DMS 273 (cell line): Measurements from ENCODE around the gene SULT1A3.
A peak's percentile ranks its signal among the peaks of the same experiment; 100 is the strongest.
"Not testable (repeated sequence)": the region's sequence is repeated elsewhere in the genome, so short reads cannot be mapped to it uniquely, and the experiment has no call there.

Experiments
- DNase-seq: peaks from one replicate; lab custom pipeline; 2025; ENCODE audit not compliant: unreplicated experiment; lab: John Stamatoyannopoulos, UW

SULT1A3 gene

GRCh38 chr16:30186782-30187555 lies 12.1 kb upstream of the SULT1A3 start:
- peak; percentile 44 for DNase-seq

- DNase-seq = no peak
Observed at GRCh38 chr16:30187556-30187865, 11.5 kb upstream of the SULT1A3 start.

- no peak for DNase-seq
Observed at GRCh38 chr16:30187971-30188561, 11.0 kb upstream of the SULT1A3 start.

GRCh38 chr16:30191158-30191557 lies 7.9 kb upstream of the SULT1A3 start:
- not testable (repeated sequence) for DNase-seq

GRCh38 chr16:30193098-30193497 lies 6.0 kb upstream of the SULT1A3 start:
- not testable (repeated sequence) for DNase-seq

- not testable (repeated sequence) for DNase-seq
Observed at GRCh38 chr16:30193615-30194014, 5.4 kb upstream of the SULT1A3 start, which contains the start of the genes BOLA2B and SLX1A. TSS of gene BOLA2B (minus strand) at chr16:30193666. CDS start at chr16:30193595, 71 bp downstream. TSS of gene SLX1A (plus strand) at chr16:30193875. CDS start at chr16:30194085, 210 bp downstream.

GRCh38 chr16:30194172-30194925 lies 4.7 kb upstream of the SULT1A3 start:
- not testable (repeated sequence) for DNase-seq

- DNase-seq = not testable (repeated sequence)
Observed at GRCh38 chr16:30197001-30197400, 2.1 kb upstream of the SULT1A3 start.

- not testable (repeated sequence) for DNase-seq
Observed at GRCh38 chr16:30199608-30200343, 721 bp downstream of the SULT1A3 start.

DNA sequence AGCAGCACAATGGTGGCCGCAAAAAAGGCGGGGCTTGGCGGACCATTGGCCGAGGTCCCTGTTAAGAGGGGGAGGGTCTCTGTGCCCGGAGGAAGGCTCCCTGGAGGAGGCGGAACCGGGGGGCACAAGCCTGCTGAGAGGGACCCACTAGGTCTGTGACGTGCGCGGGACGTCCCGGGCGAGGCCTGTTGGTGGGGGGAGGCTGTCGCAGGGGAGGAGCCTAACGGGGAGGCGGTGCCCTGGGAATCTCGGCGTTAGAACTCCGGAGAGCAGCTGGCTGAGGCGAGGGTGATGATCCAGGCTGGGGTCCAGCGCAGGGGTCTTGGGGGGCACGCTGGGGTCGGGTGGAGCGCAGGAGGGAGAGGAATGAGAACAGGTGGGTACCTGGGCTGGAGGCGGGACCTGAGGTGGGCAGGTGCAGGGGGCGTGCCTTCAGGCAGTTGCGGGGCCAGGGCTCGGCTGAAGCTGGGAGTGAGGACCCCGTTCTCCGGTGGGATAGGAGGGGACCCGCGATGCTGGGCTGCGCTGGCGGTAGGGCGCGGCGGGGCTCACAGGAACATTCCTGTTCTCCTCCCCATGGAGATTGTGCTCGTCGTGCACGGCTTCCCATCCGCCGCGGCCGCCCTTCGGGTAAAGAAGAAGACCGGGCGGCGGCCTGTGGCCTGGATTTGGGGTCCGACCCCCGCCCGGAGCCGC lies 6.6 kb downstream of the SULT1A3 start:
- DNase-seq = not testable (repeated sequence)

- not testable (repeated sequence) for DNase-seq
Observed at GRCh38 chr16:30206252-30206651, 7.2 kb downstream of the SULT1A3 start.

GRCh38 chr16:30207063-30207704 lies 8.1 kb downstream of the SULT1A3 start:
- DNase-seq = not testable (repeated sequence)

GRCh38 chr16:30209032-30209431 lies 10.0 kb downstream of the SULT1A3 start:
- DNase-seq = not testable (repeated sequence)

DNA sequence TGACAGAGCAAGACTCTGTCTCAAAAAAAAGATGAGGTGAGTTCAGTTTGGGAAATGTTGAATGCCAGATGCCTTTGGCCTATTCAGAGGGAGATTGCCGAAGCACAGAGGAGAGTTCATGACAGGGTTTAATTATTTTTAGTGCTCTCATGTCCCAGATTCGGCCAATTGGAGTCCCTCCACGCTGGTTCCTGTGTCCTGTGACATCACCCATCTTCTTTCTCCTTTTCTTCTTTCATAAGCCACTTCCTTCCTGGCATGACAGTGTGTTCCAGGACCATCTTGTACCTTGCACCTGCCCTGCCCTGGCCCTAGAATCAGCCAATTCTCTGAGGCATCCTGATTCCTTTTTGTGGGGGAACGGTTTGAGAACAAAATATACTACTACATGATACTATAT lies 12.4 kb downstream of the SULT1A3 start:
- not testable (repeated sequence) for DNase-seq

- DNase-seq = not testable (repeated sequence)
Observed at GRCh38 chr16:30217082-30217481, 18.0 kb downstream of the SULT1A3 start.

- DNase-seq = not testable (repeated sequence)
Observed at GRCh38 chr16:30248379-30248778, 49.3 kb downstream of the SULT1A3 start, which contains the start of gene NPIPB13. TSS of gene NPIPB13 (minus strand) at chr16:30248479. CDS start at chr16:30245573, 2,906 bp downstream.
